Tibial artery (tissue), 4 donors: ENCODE data around the gene TSPAN4.

Source experiments
- DNase-seq, 2 donors: peaks; one replicate each; pipeline ENCODE4 v3.0.0-alpha.2; 2019
- H3K27ac ChIP-seq, 2 donors: fragments of 200-600 bp; sonication (generic) in 1 of 2; 1 replicate in 1 of 2; 2 replicates in 1 of 2; pipeline ENCODE4 v1.5.1; 2018 to 2019; ENCODE audit warnings: mild to moderate bottlenecking in 1 of 2
- H3K27me3 ChIP-seq, 2 donors: fragments of 200-600 bp; sonication (generic) in 1 of 2; one replicate each; pipeline versions ENCODE4 v1.5.1 to v1.6.0; 2016 to 2019
- H3K36me3 ChIP-seq, 3 donors: fragments of 200-600 bp; sonication (generic) in 2 of 3; one replicate each; pipeline ENCODE4 v1.5.1; 2016 to 2019; ENCODE audit warnings: mild to moderate bottlenecking in 2 of 3
- H3K4me1 ChIP-seq, 4 donors: fragments of 200-600 bp; sonication (generic) in 2 of 4; 1 replicate in 3 of 4; 2 replicates in 1 of 4; pipeline ENCODE4 v1.5.1; 2016 to 2019
- H3K4me3 ChIP-seq, 2 donors: fragments of 200-600 bp; sonication (generic) in 1 of 2; 1 replicate in 1 of 2; 2 replicates in 1 of 2; pipeline ENCODE4 v1.5.1; 2018 to 2019; ENCODE audit warnings: mild to moderate bottlenecking in 2 of 2
- H3K9me3 ChIP-seq, 3 donors: fragments of 200-600 bp; sonication (generic) in 1 of 3; one replicate each; pipeline ENCODE4 v1.5.1; 2016 to 2019
- intact Hi-C: fragments of 100-400 bp; cut with DNase I; formaldehyde crosslinking; loops from one replicate; pipeline ENCODE4 v1.15.0; 2023; ENCODE audit warnings: low total_unique reads
- TF ChIP-seq, protein P1 (sequence below), 2 experiments: fragments of 200-600 bp in 1 of 2; fragments of 450-650 bp in 1 of 2; IDR thresholded peaks; one replicate each; pipeline ENCODE4 v1.5.1; 2017 to 2019; ENCODE audit warnings: antibody characterized with exemption in 2 of 2, mild to moderate bottlenecking in 1 of 2, moderate library complexity in 1 of 2

The TSPAN4 gene

DNA sequence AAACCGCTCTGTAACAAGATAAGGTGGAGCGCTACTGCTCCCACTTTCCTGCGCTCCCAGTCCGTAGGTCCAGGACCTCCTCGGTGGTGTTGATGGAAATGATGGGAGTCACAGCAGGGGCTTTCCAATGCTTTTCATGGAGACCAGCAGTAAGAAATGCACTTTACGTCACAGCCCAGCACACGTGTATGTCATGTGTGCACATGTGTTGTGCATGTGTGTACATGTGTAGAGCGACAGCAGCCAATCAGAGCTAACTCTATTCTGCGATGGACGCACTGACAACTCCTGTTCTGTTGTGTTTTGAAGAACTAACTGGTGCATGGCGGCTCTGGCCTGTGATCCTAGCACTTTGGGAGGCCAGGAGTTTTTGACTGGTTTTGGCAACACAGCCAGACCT, 66.8 kb downstream of the TSPAN4 start:
- Histone ChIP-seq H3K4me3 (no peak overlapping the region), H3K9me3 (no peaks in the 10 kb centered on the region), H3K4me1 (peaks cover 0 to 24% (median 14%) of the 10 kb centered on the region in 4 donors), H3K36me3 (peaks cover 2 to 16% (median 4%) of the 10 kb centered on the region in 3 donors), H3K27me3 (no peaks in the 10 kb centered on the region), H3K27ac (no peak overlapping the region)
- TF ChIP-seq, protein P1, sequence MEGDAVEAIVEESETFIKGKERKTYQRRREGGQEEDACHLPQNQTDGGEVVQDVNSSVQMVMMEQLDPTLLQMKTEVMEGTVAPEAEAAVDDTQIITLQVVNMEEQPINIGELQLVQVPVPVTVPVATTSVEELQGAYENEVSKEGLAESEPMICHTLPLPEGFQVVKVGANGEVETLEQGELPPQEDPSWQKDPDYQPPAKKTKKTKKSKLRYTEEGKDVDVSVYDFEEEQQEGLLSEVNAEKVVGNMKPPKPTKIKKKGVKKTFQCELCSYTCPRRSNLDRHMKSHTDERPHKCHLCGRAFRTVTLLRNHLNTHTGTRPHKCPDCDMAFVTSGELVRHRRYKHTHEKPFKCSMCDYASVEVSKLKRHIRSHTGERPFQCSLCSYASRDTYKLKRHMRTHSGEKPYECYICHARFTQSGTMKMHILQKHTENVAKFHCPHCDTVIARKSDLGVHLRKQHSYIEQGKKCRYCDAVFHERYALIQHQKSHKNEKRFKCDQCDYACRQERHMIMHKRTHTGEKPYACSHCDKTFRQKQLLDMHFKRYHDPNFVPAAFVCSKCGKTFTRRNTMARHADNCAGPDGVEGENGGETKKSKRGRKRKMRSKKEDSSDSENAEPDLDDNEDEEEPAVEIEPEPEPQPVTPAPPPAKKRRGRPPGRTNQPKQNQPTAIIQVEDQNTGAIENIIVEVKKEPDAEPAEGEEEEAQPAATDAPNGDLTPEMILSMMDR (IDR thresholded peaks at IDR 0.05) = no peak
- DNase-seq = no peak
- intact Hi-C loops = no loop called here

DNA sequence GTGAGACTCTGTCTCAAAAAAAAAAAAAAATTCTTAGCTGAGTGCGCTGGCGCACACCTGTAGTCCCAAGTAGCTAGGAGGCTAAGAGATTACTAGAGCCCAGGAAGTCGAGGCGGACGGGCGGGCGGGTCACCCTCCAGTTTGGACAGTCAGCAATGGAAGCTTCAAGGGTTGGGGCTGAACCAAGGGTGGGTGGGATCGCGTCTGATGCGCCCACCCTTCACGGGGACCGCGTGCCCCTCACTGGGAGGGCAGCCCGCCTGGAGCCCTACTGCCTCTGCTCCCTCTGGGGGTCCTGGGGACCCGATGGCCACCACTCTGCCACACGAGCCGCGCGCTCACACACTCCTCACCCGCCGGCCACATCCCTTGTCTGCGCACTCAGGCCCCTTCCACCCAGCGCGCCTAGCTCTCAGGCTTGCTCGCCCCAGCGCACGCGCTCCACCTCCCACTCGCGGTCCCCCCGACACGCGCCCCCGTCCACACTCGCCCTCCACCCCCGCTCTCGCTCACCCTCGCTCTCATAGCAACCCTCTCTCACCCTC, 67.5 kb downstream of the TSPAN4 start:
- DNase-seq = no peak
- TF ChIP-seq, protein P1 (IDR thresholded peaks at IDR 0.05) = no peak
- Histone ChIP-seq H3K36me3 (peaks cover 0 to 10% (median 0%) of the 10 kb centered on the region in 3 donors), H3K27ac (peak overlapping the region; percentile 91 to 93), H3K4me1 (peaks cover 0 to 24% (median 14%) of the 10 kb centered on the region in 4 donors), H3K9me3 (no peaks in the 10 kb centered on the region), H3K4me3 (peak overlapping the region; percentile 86 to 95), H3K27me3 (no peaks in the 10 kb centered on the region)
- intact Hi-C loops = no loop called here

DNA sequence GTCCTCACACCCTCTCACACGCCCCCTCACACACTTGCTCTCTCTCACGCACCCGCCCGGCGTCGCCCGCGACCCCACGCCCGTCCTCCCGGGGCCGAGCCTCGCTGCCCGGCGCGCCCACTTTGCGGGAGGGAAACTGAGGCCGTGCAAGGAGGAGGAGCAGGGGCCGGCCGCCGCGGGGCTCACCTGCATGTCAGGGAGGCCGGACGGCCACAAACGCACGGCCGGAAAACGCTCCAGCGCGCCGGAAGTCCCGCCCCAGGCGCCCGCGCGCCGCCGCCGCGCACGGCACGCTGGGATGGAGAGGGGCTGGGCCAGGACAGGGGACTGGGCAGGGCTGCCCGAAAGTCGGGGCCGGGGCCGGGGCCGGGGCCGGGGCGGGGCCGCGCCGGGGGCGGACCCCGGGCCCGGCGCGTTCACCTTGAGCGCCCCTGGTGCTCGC, 68.0 kb downstream of the TSPAN4 start, which contains the start of gene CHID1:
TSS of gene CHID1 (minus strand) at position 222 of the 442 bp plus-strand sequence. CDS start 5,994 bp downstream, outside the sequence.
- peak; percentile 75 to 93 for DNase-seq
- Histone ChIP-seq H3K4me3 (peak within 1 kb of the TSS; percentile 86 to 95), H3K4me1 (peaks cover 0 to 24% (median 14%) of the 10 kb centered on the region in 4 donors), H3K27ac (peak within 1 kb of the TSS; percentile 91 to 93), H3K36me3 (peaks cover 0 to 10% (median 0%) of the 10 kb centered on the region in 3 donors), H3K27me3 (no peaks in the 10 kb centered on the region), H3K9me3 (no peaks in the 10 kb centered on the region)
- intact Hi-C loops = no loop called here
- TF ChIP-seq, protein P1 (IDR thresholded peaks at IDR 0.05) = no peak

DNA sequence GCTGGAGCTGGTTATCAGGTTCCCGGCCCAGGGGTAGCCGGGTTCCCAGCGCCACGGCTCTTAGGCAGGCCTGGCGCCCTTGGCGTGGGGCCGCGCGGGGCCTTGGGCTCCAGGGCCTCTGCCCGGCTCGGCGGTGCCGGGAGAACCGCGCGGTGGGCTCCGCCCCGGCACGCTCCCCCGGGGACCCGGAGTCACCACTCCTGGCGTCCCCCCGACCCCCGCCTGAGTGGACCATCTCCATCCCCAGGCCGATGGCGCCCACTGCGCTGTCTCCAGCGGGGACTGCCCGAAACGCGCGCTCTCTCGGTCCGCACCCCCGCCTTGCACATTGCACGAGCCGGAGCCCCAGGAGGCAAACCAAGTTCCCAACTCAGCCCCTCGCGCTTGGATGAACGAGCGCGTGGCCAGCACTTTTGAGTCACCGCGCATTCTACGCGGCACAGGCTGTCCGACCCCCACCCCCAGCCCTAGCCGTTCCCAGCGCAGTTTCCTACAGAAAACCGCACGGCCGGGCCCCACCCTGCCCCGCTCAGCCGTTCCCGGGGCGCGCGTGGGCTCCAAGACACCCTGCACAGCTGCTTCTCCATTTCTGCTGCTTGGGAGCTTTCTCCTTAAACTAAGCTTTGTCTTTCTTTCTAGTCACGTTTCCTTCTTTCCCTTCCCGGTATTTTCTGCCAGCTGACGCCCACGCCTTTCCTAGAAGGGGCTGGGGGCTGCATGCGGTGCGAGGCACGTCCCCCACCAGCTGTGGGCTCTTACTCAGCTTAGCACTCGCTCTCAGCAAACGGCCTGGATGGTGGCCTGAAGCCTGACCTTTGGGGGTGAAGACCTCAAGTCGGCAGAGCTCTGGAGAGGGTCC, 68.6 kb downstream of the TSPAN4 start:
- Histone ChIP-seq H3K27ac (peak overlapping the region; percentile 91 to 93), H3K4me1 (peaks cover 0 to 24% (median 14%) of the 10 kb centered on the region in 4 donors), H3K27me3 (no peaks in the 10 kb centered on the region), H3K36me3 (peaks cover 0 to 5% (median 0%) of the 10 kb centered on the region in 3 donors), H3K4me3 (peak overlapping the region; percentile 86 to 95), H3K9me3 (no peaks in the 10 kb centered on the region)
- TF ChIP-seq, protein P1 (IDR thresholded peaks at IDR 0.05) = no peak
- intact Hi-C loops = no loop called here
- DNase-seq = peak; percentile 42 to 74

DNA sequence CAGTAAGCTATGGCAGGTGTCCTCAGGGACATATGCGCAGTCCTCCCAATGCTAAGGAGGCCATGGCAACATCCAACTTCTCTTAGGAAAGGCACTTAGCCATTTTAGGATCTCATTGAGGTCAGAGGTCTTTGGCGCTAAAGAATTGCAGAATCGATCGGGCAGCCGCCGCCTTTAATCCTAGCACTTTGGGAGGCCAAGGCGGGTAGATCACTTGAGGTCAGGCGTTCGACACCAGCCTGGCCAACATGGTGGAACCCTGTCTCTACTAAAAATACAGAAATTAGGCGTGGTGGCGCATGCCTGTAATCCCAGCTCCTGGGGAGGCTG, 69.2 kb downstream of the TSPAN4 start:
- no peak for DNase-seq
- peak overlapping the region in 1 of 2 donors; percentile 86 for H3K4me3 ChIP-seq
- TF ChIP-seq, protein P1 (IDR thresholded peaks at IDR 0.05) = no peak
- no peaks in the 10 kb centered on the region for H3K27me3 ChIP-seq
- peaks cover 0 to 24% (median 14%) of the 10 kb centered on the region in 4 donors for H3K4me1 ChIP-seq
- H3K27ac ChIP-seq = peak overlapping the region; percentile 91 to 93
- intact Hi-C loops = no loop called here
- no peaks in the 10 kb centered on the region for H3K36me3 ChIP-seq
- no peaks in the 10 kb centered on the region for H3K9me3 ChIP-seq
